ENCODE data around the gene NAPEPLD.

- no peak for TF ChIP-seq CTCF (IDR thresholded peaks at IDR 0.05)
- no peak for TF ChIP-seq POLR2A (IDR thresholded peaks at IDR 0.05)
Observed at GRCh38 chr7:103154042-103154441, 5.1 kb upstream of the NAPEPLD start.

Measured in Peyer's patch (tissue), 4 donors.